Mammary epithelial cell (primary cell): Measurements from ENCODE around the gene RFX2.

Source experiments
- EZH2 ChIP-seq: IDR thresholded peaks from 2 replicates; pipeline ENCODE4 v1.6.1; 2012; ENCODE audit warnings: low read length, inconsistent platforms, borderline replicate concordance
- TF ChIP-seq, protein P1 (sequence below), 2 donors: IDR thresholded peaks in 1 of 2; conservative IDR thresholded peaks in 1 of 2; 2 replicates each; pipeline ENCODE4 v1.5.1; 2011 to 2012; ENCODE audit warnings: inconsistent platforms in 2 of 2, low read length in 2 of 2, mild to moderate bottlenecking in 2 of 2, control low read depth in 1 of 2, low read depth in 1 of 2; ENCODE audit not compliant: insufficient read depth in 1 of 2; ENCODE audit errors: extremely low read depth in 1 of 2

DNA sequence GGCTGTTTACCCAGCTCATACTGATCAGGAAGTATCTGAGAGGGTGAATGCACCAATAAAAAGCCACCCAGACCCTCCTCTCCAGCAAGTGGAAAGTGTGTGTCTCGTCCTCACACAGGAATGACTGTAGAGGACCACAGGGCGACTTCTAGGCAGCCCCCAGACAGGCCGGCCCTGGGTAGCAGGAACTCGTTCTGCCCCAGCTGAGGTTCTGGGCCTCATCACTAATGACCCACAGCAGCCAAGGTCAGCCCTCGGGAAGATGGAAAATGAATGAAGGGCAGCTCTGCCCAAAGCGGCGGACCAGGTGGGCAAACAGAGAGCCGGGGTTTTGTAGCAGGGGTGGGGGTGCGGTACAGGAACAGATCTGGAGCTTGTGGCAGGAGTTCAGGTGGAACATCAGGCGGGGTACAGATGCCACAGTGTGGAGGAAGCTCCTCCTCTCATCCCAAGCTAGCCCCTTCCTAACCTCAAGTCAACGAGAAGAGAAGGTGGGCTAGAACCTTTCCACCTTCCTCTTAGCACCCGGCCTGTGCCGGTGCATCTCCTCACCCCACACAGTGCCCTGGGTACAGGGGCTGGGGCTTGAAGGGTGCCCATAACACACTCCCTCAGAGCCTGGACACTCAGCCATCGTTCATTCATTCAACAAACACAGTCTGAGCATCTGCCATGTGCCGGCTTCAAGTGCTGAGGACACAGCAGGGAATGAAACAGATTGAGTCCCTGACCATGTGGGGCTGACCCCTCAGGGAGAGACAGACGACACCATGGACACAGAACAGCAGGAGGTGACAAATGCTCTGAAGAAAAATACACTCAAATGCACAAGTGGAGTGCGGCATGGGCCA is 36.2 kb downstream of the RFX2 start:
- TF ChIP-seq, protein P1, sequence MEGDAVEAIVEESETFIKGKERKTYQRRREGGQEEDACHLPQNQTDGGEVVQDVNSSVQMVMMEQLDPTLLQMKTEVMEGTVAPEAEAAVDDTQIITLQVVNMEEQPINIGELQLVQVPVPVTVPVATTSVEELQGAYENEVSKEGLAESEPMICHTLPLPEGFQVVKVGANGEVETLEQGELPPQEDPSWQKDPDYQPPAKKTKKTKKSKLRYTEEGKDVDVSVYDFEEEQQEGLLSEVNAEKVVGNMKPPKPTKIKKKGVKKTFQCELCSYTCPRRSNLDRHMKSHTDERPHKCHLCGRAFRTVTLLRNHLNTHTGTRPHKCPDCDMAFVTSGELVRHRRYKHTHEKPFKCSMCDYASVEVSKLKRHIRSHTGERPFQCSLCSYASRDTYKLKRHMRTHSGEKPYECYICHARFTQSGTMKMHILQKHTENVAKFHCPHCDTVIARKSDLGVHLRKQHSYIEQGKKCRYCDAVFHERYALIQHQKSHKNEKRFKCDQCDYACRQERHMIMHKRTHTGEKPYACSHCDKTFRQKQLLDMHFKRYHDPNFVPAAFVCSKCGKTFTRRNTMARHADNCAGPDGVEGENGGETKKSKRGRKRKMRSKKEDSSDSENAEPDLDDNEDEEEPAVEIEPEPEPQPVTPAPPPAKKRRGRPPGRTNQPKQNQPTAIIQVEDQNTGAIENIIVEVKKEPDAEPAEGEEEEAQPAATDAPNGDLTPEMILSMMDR (conservative IDR thresholded peaks at IDR 0.05 in 1 of 2, IDR thresholded peaks at IDR 0.05 in 1 of 2; ENCODE audit: extremely low read depth in 1 of 2, insufficient read depth in 1 of 2, low read depth in 1 of 2, low read length in 2 of 2): no peak
- no peak for TF ChIP-seq EZH2
